HL-60/S4 treated with phorbol 12-myristate 13-acetate at 8.2 ng/mL for 4 days and 3 days (cell line): Measurements from ENCODE around the gene MPRIP.

Experiments used
- in situ Hi-C: fragments of 300-500 bp; cut with MboI; formaldehyde crosslinking; loops from 2 replicates; pipeline ENCODE4 v1.15.0; 2022; ENCODE audit warnings: low sequenced_read_pairs

Gene MPRIP

GRCh38 chr17:17200311-17200710 is 158.1 kb downstream of the MPRIP start:
- in situ Hi-C loops = no loop called here

- in situ Hi-C loops = no loop called here
These were observed 158.6 kb downstream of the MPRIP start for GRCh38 chr17:17200831-17201230.

GRCh38 chr17:17201271-17201670 is 159.0 kb downstream of the MPRIP start:
- in situ Hi-C loops = no loop called here

- in situ Hi-C loops = no loop called here
These were observed 159.7 kb downstream of the MPRIP start for GRCh38 chr17:17201907-17202306.

- in situ Hi-C loops = no loop called here
These were observed 161.0 kb downstream of the MPRIP start for GRCh38 chr17:17203173-17203730.

GRCh38 chr17:17204041-17204591 is 161.9 kb downstream of the MPRIP start:
- in situ Hi-C loops = no loop called here

GRCh38 chr17:17204635-17205231 is 162.5 kb downstream of the MPRIP start:
- in situ Hi-C loops = no loop called here

GRCh38 chr17:17205368-17206123 is 163.3 kb downstream of the MPRIP start:
- in situ Hi-C loops = no loop called here

- in situ Hi-C loops = no loop called here
These were observed 164.1 kb downstream of the MPRIP start, which contains the start of gene PLD6 for GRCh38 chr17:17206124-17206912. Gene PLD6 (minus strand): TSS chr17:17206333. CDS start chr17:17206286, 47 bp downstream.

- in situ Hi-C loops = no loop called here
These were observed 164.7 kb downstream of the MPRIP start for GRCh38 chr17:17206913-17207335.

GRCh38 chr17:17207998-17208397 is 165.7 kb downstream of the MPRIP start:
- in situ Hi-C loops = no loop called here

- in situ Hi-C loops = no loop called here
These were observed 171.5 kb downstream of the MPRIP start for GRCh38 chr17:17213775-17214174.

- in situ Hi-C loops = no loop called here
These were observed 172.6 kb downstream of the MPRIP start for GRCh38 chr17:17214646-17215436.

- in situ Hi-C loops = no loop called here
These were observed 173.3 kb downstream of the MPRIP start for GRCh38 chr17:17215575-17215974.

GRCh38 chr17:17216236-17216635 is 174.0 kb downstream of the MPRIP start:
- in situ Hi-C loops = no loop called here

GRCh38 chr17:17216776-17217175 is 174.5 kb downstream of the MPRIP start:
- in situ Hi-C loops = no loop called here

GRCh38 chr17:17217995-17218394 is 175.7 kb downstream of the MPRIP start:
- in situ Hi-C loops = no loop called here

GRCh38 chr17:17220529-17220928 is 178.3 kb downstream of the MPRIP start:
- in situ Hi-C loops = no loop called here

GRCh38 chr17:17221329-17221728 is 179.1 kb downstream of the MPRIP start:
- in situ Hi-C loops = no loop called here

GRCh38 chr17:17223736-17224135 is 181.5 kb downstream of the MPRIP start:
- in situ Hi-C loops = no loop called here
